GM04504 (cell line): ENCODE data around the gene PARD3.
A peak's percentile ranks its signal among the peaks of the same experiment; 100 is the strongest.
"Not testable (repeated sequence)": the region's sequence is repeated elsewhere in the genome, so short reads cannot be mapped to it uniquely, and the experiment has no call there.

Experiments used
- DNase-seq: peaks from one replicate; pipeline ENCODE4 v3.0.0-alpha.2; 2012; ENCODE audit warnings: low read depth

Gene PARD3

GRCh38 chr10:34797155-34797554 lies 17.9 kb downstream of the PARD3 start:
- no peak for DNase-seq

GRCh38 chr10:34796133-34796532 lies 19.0 kb downstream of the PARD3 start:
- no peak for DNase-seq

- DNase-seq, result no peak
These were observed 19.8 kb downstream of the PARD3 start for GRCh38 chr10:34795334-34795733.

- DNase-seq, result no peak
These were observed 20.3 kb downstream of the PARD3 start for GRCh38 chr10:34794835-34795234.

- DNase-seq, result not testable (repeated sequence)
These were observed 21.5 kb downstream of the PARD3 start for GRCh38 chr10:34793581-34793980.

GRCh38 chr10:34792881-34793280 lies 22.2 kb downstream of the PARD3 start:
- DNase-seq, result no peak

- no peak for DNase-seq
These were observed 23.1 kb downstream of the PARD3 start for GRCh38 chr10:34791947-34792346.

- DNase-seq, result no peak
These were observed 23.9 kb downstream of the PARD3 start for GRCh38 chr10:34791228-34791627.

- DNase-seq, result no peak
These were observed 25.1 kb downstream of the PARD3 start for GRCh38 chr10:34789966-34790506.

- DNase-seq, result peak; percentile 26
These were observed 28.6 kb downstream of the PARD3 start for GRCh38 chr10:34786464-34786863.

- no peak for DNase-seq
These were observed 33.4 kb downstream of the PARD3 start for GRCh38 chr10:34781711-34782110.

GRCh38 chr10:34780818-34781380 lies 34.2 kb downstream of the PARD3 start:
- DNase-seq, result peak; percentile 42

GRCh38 chr10:34778237-34778636 lies 36.9 kb downstream of the PARD3 start:
- no peak for DNase-seq

- no peak for DNase-seq
These were observed 38.9 kb downstream of the PARD3 start for GRCh38 chr10:34776090-34776690.

GRCh38 chr10:34775044-34775637 lies 40.0 kb downstream of the PARD3 start:
- DNase-seq, result no peak

GRCh38 chr10:34773636-34774630 lies 41.2 kb downstream of the PARD3 start:
- no peak for DNase-seq

- no peak for DNase-seq
These were observed 43.6 kb downstream of the PARD3 start for GRCh38 chr10:34771525-34771924.

- no peak for DNase-seq
These were observed 44.0 kb downstream of the PARD3 start for GRCh38 chr10:34771106-34771505.

GRCh38 chr10:34769899-34770298 lies 45.2 kb downstream of the PARD3 start:
- DNase-seq, result no peak

GRCh38 chr10:34768972-34769330 lies 46.1 kb downstream of the PARD3 start:
- no peak for DNase-seq

GRCh38 chr10:34768261-34768971 lies 46.7 kb downstream of the PARD3 start:
- DNase-seq, result peak; percentile 57
